Large intestine (tissue), 3 donors: ENCODE data around the gene AP1B1. TPM values are rescaled to one million over a fixed set of nuclear protein-coding genes. Genes with fewer than 3 reads are reported as not detected.

Experiments used
- DNase-seq, 2 donors: peaks; one replicate each; pipeline versions ENCODE4 v3.0.0 to v3.0.0-alpha.2; 2013
- H3K27ac ChIP-seq: one replicate; pipeline ENCODE4 v1.5.1; 2013; ENCODE audit warnings: low read length
- H3K27me3 ChIP-seq: 2 replicates; pipeline ENCODE4 v1.6.1; 2013; ENCODE audit warnings: low read length; ENCODE audit not compliant: control insufficient read depth, insufficient read depth
- H3K36me3 ChIP-seq: 2 replicates; pipeline ENCODE4 v1.6.1; 2013; ENCODE audit warnings: low read length; ENCODE audit not compliant: control insufficient read depth, insufficient read depth
- H3K4me1 ChIP-seq: one replicate; pipeline ENCODE4 v1.6.1; 2013; ENCODE audit warnings: low read length; ENCODE audit not compliant: control insufficient read depth, insufficient read depth
- H3K4me3 ChIP-seq: one replicate; pipeline ENCODE4 v1.5.1; 2013; ENCODE audit warnings: low read length
- H3K9me3 ChIP-seq: one replicate; pipeline ENCODE4 v1.6.1; 2013; ENCODE audit warnings: mild to moderate bottlenecking, low read depth, low read length, moderate library complexity; ENCODE audit not compliant: control insufficient read depth
- WGBS: methylation state at CpG from one replicate; pipeline ENCODE4 v1.1.5; 2013; ENCODE audit warnings: low lambda C conversion rate; ENCODE audit not compliant: insufficient coverage; 5-methylcytosine and 5-hydroxymethylcytosine counted together
- polyA plus RNA-seq: library from polyadenylated mRNA; unstranded; fragments of 120-200 nt; gene quantifications from one replicate; pipeline ENCODE4 v1.2.1, GENCODE V29; 2013

Gene AP1B1
- polyA plus RNA-seq, 1 donor: 60.6 TPM

DNA sequence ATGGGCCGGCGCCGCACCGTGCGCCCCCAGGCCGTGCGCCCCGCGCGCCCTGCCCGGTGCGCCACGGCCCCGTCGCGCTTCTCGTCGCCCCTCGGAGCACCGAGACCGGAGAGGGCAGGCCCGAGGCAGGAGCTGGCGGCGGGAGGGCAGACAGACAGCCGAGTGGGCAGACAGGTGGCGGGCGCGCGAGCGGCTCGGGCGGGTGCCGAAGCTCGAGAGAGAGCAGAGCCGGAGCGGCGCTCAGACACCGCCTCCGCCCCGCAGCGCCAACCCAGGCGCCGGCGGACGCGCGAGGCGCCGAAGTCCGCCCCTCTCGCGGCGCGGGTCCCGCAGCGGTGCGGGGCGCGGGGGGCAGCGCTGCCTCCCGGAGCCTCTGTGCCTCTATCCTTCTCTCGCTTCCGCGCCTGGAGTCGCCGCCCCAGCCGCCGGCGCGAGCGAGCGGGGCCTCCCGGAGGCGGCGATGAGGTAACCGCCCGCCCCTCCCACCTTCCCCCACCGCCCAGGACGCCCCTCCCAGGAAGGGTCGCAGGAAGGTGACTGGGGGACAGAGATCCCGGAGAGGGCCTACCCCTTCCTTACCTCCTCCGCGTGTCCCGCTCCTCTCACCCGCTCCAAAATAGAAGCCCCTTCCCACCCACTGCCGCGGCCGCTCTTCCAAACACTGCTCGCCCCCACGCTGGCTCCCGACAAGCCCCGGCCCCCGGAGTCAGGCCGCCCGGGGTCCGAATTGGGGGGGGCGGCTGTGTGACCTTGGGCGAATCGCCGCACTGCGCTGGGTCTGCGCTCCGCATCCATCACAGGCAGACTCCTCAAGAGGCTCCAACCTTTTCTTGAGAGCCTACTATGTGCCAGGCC is 72.9 kb downstream of the AP1B1 start, which contains the start of gene RASL10A:
TSS of gene RASL10A (minus strand) at position 412 of the 855 bp plus-strand sequence. CDS start 451 bp downstream, outside the sequence.
- peak in 1 of 2 donors; percentile 61 for DNase-seq
- Histone ChIP-seq H3K4me3 (no peak within 1 kb of the TSS), H3K4me1 (peaks cover 26% of the 10 kb centered on the region), H3K36me3 (no peaks in the 10 kb centered on the region), H3K27ac (no peak within 1 kb of the TSS), H3K27me3 (peaks cover 41% of the 10 kb centered on the region), H3K9me3 (peaks cover 13% of the 10 kb centered on the region)
- no CpG with 5 or more reads among the region's 103 CpGs for WGBS

DNA sequence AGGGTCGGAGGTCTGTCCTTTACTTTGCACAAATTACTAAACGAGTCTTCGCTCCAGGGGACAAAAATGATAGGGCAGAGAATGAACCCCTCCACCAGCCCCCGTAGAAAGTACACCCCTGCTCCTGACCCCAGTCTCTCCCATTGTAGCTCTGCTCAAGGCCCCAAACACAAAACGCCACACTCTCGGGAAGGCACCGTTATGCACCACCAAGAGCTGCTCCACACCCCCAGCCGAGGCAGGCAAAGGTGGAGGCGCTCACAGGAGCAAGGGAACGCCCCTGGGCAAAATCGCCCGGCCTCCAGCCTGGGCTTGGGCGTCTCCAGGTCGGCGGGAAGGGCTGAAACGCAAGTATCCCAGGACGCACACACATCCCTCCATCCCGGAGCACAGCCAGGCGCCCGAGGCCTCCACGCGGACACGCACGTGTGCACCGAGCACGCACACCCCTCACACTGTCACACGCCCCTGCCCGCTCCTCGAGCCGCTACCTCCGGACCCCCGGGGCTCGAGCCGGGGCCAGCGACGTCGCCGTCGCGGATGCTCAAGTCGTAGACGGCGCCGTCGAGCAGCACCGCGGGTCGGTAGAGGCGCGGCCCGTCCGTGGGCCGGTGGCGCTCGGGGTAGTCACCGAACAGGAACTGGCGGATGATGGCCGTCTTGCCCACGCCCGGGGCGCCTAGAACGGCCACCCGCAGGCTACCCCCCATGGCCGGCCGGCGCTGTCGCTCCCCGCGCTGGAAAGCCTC is 73.7 kb downstream of the AP1B1 start:
- Histone ChIP-seq H3K27me3 (peaks cover 41% of the 10 kb centered on the region), H3K36me3 (no peaks in the 10 kb centered on the region), H3K9me3 (peaks cover 13% of the 10 kb centered on the region), H3K27ac (no peak overlapping the region), H3K4me1 (peaks cover 30% of the 10 kb centered on the region), H3K4me3 (no peak overlapping the region)
- DNase-seq: peak in 1 of 2 donors; percentile 46
- no CpG with 5 or more reads among the region's 69 CpGs for WGBS

DNA sequence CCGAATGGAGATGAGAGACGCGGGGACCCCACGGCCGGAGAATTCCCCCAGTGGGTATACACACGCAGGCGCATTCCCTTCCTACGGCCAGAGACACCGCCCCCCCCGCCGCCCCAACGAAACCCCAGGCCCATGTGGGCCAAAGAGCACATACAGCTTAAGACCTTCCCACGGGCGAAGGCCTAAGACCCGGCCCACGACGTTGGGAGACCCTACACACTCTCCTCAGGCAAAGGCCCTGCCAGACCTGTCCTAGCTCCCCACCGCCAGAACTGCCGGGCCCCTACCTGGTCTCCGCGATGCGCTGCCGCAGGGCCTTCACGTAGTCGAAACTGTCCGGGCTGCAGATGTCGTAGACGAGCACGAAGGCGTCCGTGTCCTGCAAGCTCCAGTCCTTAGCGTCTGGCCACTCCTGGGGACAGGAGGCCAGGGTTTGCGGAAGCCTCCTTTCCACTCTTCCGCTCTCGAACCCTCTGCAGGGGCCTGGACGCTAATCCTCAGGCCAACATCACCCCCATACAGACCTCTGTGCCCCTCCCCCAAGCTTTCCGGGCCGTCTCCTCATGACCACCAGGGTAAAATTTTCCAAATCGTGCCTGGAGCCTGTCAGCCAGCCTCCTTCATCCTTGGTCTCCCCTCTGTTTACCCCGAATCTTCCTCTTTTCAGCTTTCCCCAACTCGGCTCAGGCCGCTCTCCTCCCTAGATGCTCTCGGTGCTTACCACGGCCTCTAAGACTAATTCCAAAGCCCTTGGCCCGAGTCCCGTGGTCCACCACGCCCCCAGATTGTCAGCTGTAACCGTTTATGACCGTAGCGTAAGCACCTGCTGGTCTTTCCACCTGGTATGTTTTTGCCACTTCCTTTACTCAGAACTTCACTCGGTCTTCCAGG is 74.5 kb downstream of the AP1B1 start:
- WGBS: no CpG with 5 or more reads among the region's 51 CpGs
- DNase-seq: peak in 1 of 2 donors; percentile 84
- no peak overlapping the region for H3K4me3 ChIP-seq
- H3K27me3 ChIP-seq: peaks cover 41% of the 10 kb centered on the region
- no peak overlapping the region for H3K27ac ChIP-seq
- peaks cover 39% of the 10 kb centered on the region for H3K4me1 ChIP-seq
- peaks cover 13% of the 10 kb centered on the region for H3K9me3 ChIP-seq
- no peaks in the 10 kb centered on the region for H3K36me3 ChIP-seq

DNA sequence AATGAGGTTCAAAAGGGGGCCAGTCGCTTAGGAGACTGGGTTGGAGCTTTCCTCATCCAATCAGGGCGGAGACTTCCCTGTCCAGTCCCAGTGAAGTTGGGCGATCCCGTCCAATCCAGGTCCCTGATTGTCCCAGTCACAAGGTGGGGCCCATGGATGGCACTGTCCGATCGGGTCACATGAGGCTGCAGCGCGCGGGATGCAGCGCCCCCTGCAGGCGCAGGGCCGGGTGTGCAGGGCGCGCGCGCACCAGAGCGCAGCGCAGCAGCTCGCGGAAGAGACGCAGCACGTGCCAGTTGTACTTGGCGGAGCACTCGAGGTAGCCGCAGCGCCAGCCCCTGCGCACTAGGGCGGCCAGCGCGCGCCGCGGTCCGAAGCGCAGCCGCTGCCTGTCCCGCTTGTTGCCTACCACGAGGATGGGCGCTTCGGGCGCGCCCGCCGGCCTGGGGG is 75.2 kb downstream of the AP1B1 start:
- WGBS: no CpG with 5 or more reads among the region's 44 CpGs
- H3K27me3 ChIP-seq: peaks cover 41% of the 10 kb centered on the region
- no peak overlapping the region for H3K4me3 ChIP-seq
- H3K36me3 ChIP-seq: no peaks in the 10 kb centered on the region
- peaks cover 13% of the 10 kb centered on the region for H3K9me3 ChIP-seq
- peak; percentile 63 to 68 for DNase-seq
- H3K4me1 ChIP-seq: peaks cover 40% of the 10 kb centered on the region
- no peak overlapping the region for H3K27ac ChIP-seq

DNA sequence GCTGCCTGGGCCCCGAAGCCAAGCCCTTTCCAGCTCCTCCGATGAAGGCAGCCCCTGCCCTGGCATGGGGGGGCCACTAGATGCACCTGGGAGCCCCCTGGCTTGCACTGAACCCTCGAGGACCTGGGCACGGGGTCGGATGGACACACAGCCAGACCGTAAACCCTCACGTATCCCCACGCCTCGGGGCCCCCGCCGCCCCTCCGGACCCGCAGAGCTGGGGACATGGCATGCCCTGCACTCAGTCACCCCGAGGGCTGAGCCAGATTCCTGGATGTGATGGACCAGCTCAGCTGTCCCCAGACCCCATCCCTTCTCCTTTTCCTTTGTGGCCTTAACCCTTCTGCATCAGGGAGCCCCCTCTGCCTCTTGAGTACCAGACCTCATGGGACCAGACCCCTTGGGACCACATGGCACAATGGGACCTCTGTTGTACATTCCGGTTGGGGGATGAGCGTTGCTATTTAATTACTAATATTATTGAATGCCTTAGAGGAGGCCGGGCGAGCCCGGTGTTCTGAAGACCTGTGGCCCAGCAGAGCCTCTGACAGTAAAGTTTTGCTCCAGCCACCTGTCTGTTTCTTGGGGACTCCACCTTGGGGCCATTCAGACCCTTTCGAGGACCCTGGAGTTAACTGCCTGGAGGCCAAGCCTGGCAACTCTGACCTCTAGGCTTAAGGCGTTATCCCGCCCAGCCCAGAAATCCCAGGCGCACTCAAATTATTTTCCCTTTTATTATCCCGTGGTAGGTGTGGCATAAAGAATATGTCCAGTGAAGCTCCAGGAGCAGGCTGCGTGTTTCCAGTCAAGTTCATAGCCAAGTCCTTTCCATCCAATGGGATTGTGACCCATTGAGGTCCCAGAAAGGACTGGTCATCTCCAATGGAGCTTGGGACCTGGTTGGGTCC is 75.9 kb downstream of the AP1B1 start:
- peaks cover 45% of the 10 kb centered on the region for H3K4me1 ChIP-seq

DNA sequence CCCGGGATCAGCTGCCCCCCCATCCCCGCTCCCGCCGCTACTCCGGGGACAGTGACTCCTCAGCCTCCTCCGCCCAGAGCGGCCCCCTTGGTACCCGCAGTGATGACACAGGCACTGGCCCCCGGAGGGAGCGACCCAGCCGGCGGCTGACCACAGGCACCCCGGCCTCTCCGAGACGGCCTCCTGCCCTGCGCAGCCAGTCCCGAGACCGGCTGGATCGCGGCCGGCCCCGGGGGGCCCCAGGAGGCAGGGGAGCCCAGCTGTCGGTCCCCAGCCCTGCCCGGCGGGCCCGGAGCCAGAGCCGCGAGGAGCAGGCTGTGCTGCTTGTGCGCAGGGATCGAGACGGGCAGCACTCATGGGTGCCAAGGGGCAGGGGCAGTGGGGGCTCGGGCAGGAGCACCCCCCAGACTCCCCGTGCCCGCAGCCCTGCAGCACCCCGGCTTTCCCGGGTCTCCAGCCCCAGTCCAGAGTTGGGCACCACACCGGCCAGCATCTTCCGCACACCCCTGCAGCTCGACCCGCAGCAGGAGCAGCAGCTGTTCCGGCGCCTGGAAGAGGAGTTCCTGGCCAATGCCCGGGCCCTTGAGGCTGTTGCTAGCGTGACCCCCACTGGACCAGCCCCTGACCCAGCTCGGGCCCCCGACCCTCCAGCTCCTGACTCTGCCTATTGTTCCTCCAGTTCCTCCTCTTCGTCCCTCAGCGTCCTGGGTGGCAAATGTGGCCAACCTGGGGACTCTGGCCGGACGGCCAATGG is 76.7 kb downstream of the AP1B1 start:
- H3K4me3 ChIP-seq: no peak overlapping the region
- no peak for DNase-seq
- H3K36me3 ChIP-seq: no peaks in the 10 kb centered on the region
- WGBS: no CpG with 5 or more reads among the region's 50 CpGs
- peaks cover 34% of the 10 kb centered on the region for H3K27me3 ChIP-seq
- peaks cover 48% of the 10 kb centered on the region for H3K4me1 ChIP-seq
- H3K27ac ChIP-seq: no peak overlapping the region
- peaks cover 13% of the 10 kb centered on the region for H3K9me3 ChIP-seq

More for the DNA sequence above, 75.9 kb downstream of the AP1B1 start:
- peaks cover 41% of the 10 kb centered on the region for H3K27me3 ChIP-seq
- no peaks in the 10 kb centered on the region for H3K36me3 ChIP-seq
- peaks cover 13% of the 10 kb centered on the region for H3K9me3 ChIP-seq
- no peak overlapping the region for H3K4me3 ChIP-seq
- H3K27ac ChIP-seq: no peak overlapping the region
- no peak for DNase-seq
- WGBS: no CpG with 5 or more reads among the region's 25 CpGs

DNA sequence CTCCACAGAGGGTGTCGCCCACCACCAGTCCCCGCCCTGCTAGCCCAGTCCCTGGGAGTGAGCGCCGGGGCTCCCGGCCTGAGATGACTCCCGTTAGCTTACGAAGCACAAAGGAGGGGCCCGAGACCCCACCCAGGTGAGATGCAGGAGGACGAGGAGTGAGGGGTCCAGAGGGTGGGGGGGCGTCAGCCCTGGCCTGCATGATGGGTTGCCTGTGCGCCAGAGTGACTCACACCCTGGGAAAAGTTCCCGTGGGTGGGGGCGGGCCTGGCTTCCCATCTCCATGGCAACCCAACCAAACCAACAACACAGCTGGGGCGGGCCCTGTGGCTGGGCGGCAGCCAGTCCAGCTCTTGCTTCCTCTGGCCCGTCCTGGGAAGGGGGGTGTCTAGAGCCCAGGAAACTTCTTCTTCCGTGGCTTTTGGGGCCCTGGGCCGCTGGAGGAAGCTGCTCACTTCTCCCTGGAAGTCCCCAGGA is 77.5 kb downstream of the AP1B1 start:
- Histone ChIP-seq H3K27me3 (peaks cover 26% of the 10 kb centered on the region), H3K4me3 (no peak overlapping the region)

DNA sequence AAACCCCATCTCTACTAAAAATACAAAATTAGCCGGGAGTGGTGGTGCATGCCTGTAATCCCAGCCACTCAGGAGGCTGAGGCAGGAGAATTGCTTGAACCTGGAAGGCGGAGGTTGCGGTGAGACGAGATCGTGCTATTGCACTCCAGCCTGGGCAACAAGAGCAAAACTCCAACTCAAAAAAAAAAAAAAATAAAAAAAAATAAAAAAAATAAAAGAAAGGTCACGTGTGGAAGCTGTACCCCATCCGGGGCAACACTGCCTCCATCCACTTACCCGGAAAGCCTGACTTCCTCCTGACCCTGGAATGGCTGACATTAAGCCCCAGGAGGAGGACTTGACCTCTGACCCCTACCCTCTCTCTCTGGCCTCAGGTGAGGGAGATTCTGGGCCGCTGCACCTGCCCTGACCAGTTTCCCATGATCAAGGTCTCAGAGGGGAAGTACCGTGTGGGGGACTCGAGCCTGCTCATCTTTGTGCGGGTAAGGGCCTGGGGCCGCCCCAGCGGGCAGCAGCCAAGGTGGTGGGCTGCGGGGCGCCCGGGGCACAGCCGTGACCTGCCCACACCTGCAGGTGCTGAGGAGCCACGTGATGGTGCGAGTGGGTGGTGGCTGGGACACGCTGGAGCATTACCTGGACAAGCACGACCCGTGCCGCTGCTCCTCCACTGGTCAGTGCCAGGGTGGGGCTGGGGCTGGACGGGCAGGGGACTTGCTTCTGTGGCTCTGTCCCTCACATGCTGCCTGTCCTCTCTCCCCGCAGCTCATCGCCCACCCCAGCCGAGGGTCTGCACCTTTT is 78.1 kb downstream of the AP1B1 start:
- Histone ChIP-seq H3K36me3 (no peaks in the 10 kb centered on the region), H3K27ac (no peak overlapping the region), H3K9me3 (peaks cover 9% of the 10 kb centered on the region), H3K4me1 (peaks cover 50% of the 10 kb centered on the region), H3K4me3 (no peak overlapping the region), H3K27me3 (peaks cover 22% of the 10 kb centered on the region)
- 100% methylated on average over 1 of the region's 28 CpGs for WGBS
- DNase-seq: peak in 1 of 2 donors; percentile 20

More for the DNA sequence above, 77.5 kb downstream of the AP1B1 start:
- WGBS: no CpG with 5 or more reads among the region's 18 CpGs
- DNase-seq: peak; percentile 85 to 90
- Histone ChIP-seq H3K9me3 (peaks cover 11% of the 10 kb centered on the region), H3K4me1 (peaks cover 50% of the 10 kb centered on the region), H3K36me3 (no peaks in the 10 kb centered on the region), H3K27ac (no peak overlapping the region)
